HepG2 (cell line): Measurements from ENCODE around the gene CRKL. TPM values are rescaled to one million over a fixed set of nuclear protein-coding genes. Genes with fewer than 3 reads are reported as not detected.

Source experiments
- ASH2L ChIP-seq: fragments of 300-600, 200-600 bp; sonication (generic); IDR thresholded peaks from 2 replicates; pipeline ENCODE4 v1.7.0; 2017; ENCODE audit warnings: low read depth, mild to moderate bottlenecking, moderate library complexity, mixed read lengths, low read length; ENCODE audit not compliant: insufficient read length
- BORCS8-MEF2B ChIP-seq: sonication (generic); formaldehyde crosslinking; IDR thresholded peaks from 2 replicates; pipeline ENCODE4 v1.8.0; 2022; ENCODE audit warnings: mild to moderate bottlenecking, missing genetic modification reagents
- CHD4 ChIP-seq: fragments of 200-600 bp; sonication (generic); IDR thresholded peaks from 2 replicates; pipeline ENCODE4 v1.7.0; 2017; ENCODE audit warnings: mild to moderate bottlenecking, low read length, borderline replicate concordance
- HINFP ChIP-seq: sonication (generic); formaldehyde crosslinking; IDR thresholded peaks from 2 replicates; pipeline ENCODE4 v1.4.0; 2020; ENCODE audit warnings: low read depth, mild to moderate bottlenecking, missing genetic modification reagents
- HMG20B ChIP-seq: conservative IDR thresholded peaks from 2 replicates; pipeline ENCODE4 v1.6.1; 2016; ENCODE audit warnings: missing genetic modification reagents, missing compliant biosample characterization
- KDM3A ChIP-seq: IDR thresholded peaks from 2 replicates; pipeline ENCODE4 v1.6.1; 2018; ENCODE audit warnings: low read depth, missing compliant biosample characterization
- PAX8 ChIP-seq: sonication (generic); formaldehyde crosslinking; IDR thresholded peaks from 2 replicates; pipeline ENCODE4 v1.8.0; 2022; ENCODE audit warnings: mild to moderate bottlenecking, missing genetic modification reagents, borderline replicate concordance
- PAXIP1 ChIP-seq: sonication (generic); formaldehyde crosslinking; conservative IDR thresholded peaks from 2 replicates; pipeline ENCODE4 v1.4.0; 2020; ENCODE audit warnings: mild to moderate bottlenecking, missing genetic modification reagents, moderate library complexity
- PHB2 ChIP-seq: fragments of 450-650 bp; IDR thresholded peaks from 2 replicates; pipeline ENCODE4 v1.6.1; 2018; ENCODE audit not compliant: partially characterized antibody
- POGZ ChIP-seq: sonication (generic); formaldehyde crosslinking; IDR thresholded peaks from 2 replicates; pipeline ENCODE4 v1.4.0; 2020; ENCODE audit warnings: mild to moderate bottlenecking, missing genetic modification reagents
- RCOR2 ChIP-seq: IDR thresholded peaks from 2 replicates; pipeline ENCODE4 v1.6.1; 2016; ENCODE audit warnings: missing biosample characterization, missing genetic modification reagents
- SMAD3 ChIP-seq: sonication (generic); formaldehyde crosslinking; IDR thresholded peaks from 2 replicates; pipeline ENCODE4 v1.4.0; 2020; ENCODE audit warnings: missing genetic modification reagents
- TFDP1 ChIP-seq: IDR thresholded peaks from 2 replicates; pipeline ENCODE4 v1.6.1; 2016; ENCODE audit warnings: missing compliant biosample characterization, missing genetic modification reagents, borderline replicate concordance
- THRA ChIP-seq: sonication (generic); formaldehyde crosslinking; IDR thresholded peaks from 2 replicates; pipeline ENCODE4 v1.4.0; 2020; ENCODE audit warnings: missing genetic modification reagents, borderline replicate concordance
- ZBTB46 ChIP-seq: sonication (generic); formaldehyde crosslinking; IDR thresholded peaks from 2 replicates; pipeline ENCODE4 v1.4.0; 2020; ENCODE audit warnings: mild to moderate bottlenecking, missing genetic modification reagents, borderline replicate concordance
- ZNF772 ChIP-seq: sonication (generic); formaldehyde crosslinking; IDR thresholded peaks from 2 replicates; pipeline ENCODE4 v1.5.0; 2020; ENCODE audit warnings: mild to moderate bottlenecking, missing genetic modification reagents
- polyA plus RNA-seq, 8 experiments: library from polyadenylated mRNA; depleted of rRNA in 3 of 8; stranded (reverse) in 7 of 8; unstranded in 1 of 8; fragments of >200 nt; fragmentation: Illumina TruSeq in 4 of 8; extraction: Trizol in 4 of 8; gene quantifications; 2 replicates each; pipeline versions ENCODE4 v1.2.1 to v1.2.3, GENCODE V29; 2011 to 2016; ENCODE audit warnings: low read depth in 4 of 8, missing spikeins in 1 of 8, mixed read lengths in 1 of 8; ENCODE audit not compliant: insufficient read depth in 1 of 8
- total RNA-seq, 5 experiments: library from RNA; depleted of rRNA; stranded (reverse); fragments of >200 nt; fragmentation: Illumina TruSeq; extraction: Trizol; gene quantifications; 2 replicates each; pipeline ENCODE4 v1.2.3, GENCODE V29; 2016; ENCODE audit warnings: low read depth in 1 of 5
- TF ChIP-seq, protein P1 (sequence below): sonication (generic); formaldehyde crosslinking; IDR thresholded peaks from 2 replicates; pipeline ENCODE4 v1.4.0; 2020; ENCODE audit warnings: missing genetic modification reagents

The CRKL gene
- total and polyA plus RNA-seq, 2 of the 13 experiments (the other 11 are each of a cell fraction or from before 2014, with no cell fraction given), result 37.4 to 60.6 TPM

- TF ChIP-seq, protein P1, sequence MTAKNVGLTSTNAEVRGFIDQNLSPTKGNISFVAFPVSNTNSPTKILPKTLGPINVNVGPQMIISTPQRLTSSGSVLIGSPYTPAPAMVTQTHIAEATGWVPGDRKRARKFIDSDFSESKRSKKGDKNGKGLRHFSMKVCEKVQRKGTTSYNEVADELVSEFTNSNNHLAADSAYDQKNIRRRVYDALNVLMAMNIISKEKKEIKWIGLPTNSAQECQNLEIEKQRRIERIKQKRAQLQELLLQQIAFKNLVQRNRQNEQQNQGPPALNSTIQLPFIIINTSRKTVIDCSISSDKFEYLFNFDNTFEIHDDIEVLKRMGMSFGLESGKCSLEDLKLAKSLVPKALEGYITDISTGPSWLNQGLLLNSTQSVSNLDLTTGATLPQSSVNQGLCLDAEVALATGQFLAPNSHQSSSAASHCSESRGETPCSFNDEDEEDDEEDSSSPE (CRISPR knock-in tag), result peak; percentile 91
- TF ChIP-seq PAX8 (no peak), TFDP1 (CRISPR knock-in tag) (peak; percentile 81; the same call in 1 of the 2 replicates), RCOR2 (CRISPR knock-in tag) (peak; percentile 81), THRA (CRISPR knock-in tag) (peak; percentile 64; the same call in 1 of the 2 replicates), BORCS8-MEF2B (CRISPR knock-in tag) (peak; percentile 49; the same call in 1 of the 2 replicates), PAXIP1 (CRISPR knock-in tag) (peak; percentile 87), HINFP (CRISPR knock-in tag) (peak; percentile 79; the same call in 1 of the 2 replicates), CHD4 (no peak), ZBTB46 (CRISPR knock-in tag) (no peak), PHB2 (no peak), ZNF772 (peak; percentile 56; the same call in 1 of the 2 replicates), POGZ (CRISPR knock-in tag) (peak; percentile 79), KDM3A (peak; percentile 97), ASH2L (peak; percentile 83), HMG20B (CRISPR knock-in tag) (peak; percentile 45; the same call in 1 of the 2 replicates), SMAD3 (CRISPR knock-in tag) (peak; percentile 27; the same call in 1 of the 2 replicates)
These were observed at the start of gene CRKL (continued) for GRCh38 chr22:20916916-20917810.
